GM10266 (cell line): Measurements from ENCODE around the gene IQSEC2.

Source experiments
- DNase-seq: peaks from one replicate; pipeline ENCODE4 v3.0.0; 2012; ENCODE audit errors: extremely low spot score
- TF ChIP-seq, protein P1 (sequence below): IDR thresholded peaks from 2 replicates; pipeline ENCODE4 v1.5.1; 2012; ENCODE audit warnings: mild to moderate bottlenecking, low read depth; ENCODE audit not compliant: control insufficient read depth, insufficient read depth; ENCODE audit errors: missing control alignments

IQSEC2 gene

DNA sequence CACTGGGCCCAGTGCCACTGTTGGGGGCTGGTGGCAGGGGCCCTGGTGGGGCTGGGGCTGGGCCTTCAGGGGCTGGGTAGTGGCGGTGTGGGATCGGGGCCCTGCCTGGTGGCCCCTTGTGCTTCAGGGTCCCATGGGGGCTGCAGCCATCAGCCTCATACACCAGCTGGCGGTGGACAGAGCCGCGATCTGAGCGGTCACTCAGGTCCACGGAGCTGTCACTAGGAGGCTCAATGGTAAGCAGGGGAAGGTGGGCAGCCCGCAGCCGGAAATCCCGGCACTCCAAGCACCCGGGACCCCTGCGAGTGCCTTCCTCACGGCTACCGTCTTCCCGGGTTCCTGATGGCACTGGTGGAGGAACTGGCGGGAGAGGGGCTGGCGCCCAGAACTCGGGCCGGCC lies 30.8 kb downstream of the IQSEC2 start:
- DNase-seq, result no peak
- TF ChIP-seq, protein P1, sequence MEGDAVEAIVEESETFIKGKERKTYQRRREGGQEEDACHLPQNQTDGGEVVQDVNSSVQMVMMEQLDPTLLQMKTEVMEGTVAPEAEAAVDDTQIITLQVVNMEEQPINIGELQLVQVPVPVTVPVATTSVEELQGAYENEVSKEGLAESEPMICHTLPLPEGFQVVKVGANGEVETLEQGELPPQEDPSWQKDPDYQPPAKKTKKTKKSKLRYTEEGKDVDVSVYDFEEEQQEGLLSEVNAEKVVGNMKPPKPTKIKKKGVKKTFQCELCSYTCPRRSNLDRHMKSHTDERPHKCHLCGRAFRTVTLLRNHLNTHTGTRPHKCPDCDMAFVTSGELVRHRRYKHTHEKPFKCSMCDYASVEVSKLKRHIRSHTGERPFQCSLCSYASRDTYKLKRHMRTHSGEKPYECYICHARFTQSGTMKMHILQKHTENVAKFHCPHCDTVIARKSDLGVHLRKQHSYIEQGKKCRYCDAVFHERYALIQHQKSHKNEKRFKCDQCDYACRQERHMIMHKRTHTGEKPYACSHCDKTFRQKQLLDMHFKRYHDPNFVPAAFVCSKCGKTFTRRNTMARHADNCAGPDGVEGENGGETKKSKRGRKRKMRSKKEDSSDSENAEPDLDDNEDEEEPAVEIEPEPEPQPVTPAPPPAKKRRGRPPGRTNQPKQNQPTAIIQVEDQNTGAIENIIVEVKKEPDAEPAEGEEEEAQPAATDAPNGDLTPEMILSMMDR, result no peak

DNA sequence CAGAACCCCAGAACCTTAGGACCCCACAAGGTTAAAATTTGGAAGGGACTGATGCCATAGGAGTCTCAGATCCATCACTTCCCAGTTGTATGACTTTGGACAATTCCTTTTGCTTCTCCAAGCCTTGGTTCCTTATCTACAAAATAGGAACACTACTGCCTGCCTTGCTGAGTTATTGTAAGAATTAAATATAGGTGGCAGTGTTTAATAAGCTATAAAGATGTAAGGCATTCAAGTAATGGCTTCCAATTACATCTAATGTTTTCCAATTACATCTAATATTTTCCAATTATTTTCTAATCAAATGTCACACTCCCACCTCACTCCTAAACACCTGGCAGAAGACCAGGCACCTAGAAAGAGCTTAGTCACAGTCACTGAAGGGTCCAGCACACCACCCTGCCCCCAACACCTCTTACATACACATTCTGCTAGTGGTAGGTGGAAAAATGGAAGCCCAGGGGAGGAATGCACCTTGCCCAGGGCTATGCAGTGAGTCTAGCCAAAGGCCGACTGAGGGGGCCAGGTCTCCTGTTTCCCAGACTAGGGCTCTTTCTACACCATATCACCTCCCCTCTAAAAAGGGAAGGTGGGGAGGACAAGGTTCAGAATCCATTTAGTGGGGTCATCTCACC lies 31.9 kb downstream of the IQSEC2 start:
- TF ChIP-seq, protein P1, result no peak

DNA sequence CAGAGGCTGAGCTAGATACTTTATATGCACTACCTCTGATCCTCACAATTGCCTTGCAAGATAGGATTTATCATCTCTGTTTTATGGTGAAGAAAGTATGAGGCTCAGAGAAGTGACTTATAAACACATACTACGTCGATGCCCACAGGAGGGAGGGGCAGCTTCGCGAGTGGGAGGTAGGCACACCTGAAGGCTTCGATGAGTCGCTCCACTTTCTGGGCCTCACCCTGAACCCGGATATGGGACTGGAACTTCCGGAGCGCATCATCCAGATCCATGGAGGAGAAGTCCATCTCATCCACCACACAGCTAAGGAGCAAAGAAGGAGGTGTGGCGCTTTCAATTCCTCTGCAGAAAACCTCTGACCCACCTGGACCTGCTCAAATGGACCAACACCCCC lies 33.5 kb downstream of the IQSEC2 start:
- no peak for DNase-seq
- TF ChIP-seq, protein P1, result no peak

More for the DNA sequence above, 31.9 kb downstream of the IQSEC2 start:
- no peak for DNase-seq

DNA sequence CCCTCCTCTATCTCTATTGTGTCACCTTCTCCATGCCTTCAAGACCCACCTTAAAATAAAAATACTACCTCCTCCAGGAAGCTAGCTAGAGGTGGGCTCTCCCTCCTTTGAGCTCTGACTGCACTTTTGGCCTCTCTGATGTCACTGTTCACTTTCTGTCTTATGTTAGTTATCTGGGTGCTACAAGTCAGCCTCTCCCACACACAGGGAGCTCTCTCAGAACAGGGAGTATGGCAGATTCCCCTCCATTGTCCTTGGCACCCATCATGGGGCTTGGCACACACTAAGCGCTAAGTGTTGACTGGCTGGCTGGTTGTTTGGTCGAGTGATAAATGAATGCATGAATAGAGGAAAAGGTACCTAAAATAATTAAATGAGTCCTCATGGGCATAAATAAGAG lies 35.2 kb downstream of the IQSEC2 start:
- DNase-seq, result no peak
- TF ChIP-seq, protein P1, result no peak

DNA sequence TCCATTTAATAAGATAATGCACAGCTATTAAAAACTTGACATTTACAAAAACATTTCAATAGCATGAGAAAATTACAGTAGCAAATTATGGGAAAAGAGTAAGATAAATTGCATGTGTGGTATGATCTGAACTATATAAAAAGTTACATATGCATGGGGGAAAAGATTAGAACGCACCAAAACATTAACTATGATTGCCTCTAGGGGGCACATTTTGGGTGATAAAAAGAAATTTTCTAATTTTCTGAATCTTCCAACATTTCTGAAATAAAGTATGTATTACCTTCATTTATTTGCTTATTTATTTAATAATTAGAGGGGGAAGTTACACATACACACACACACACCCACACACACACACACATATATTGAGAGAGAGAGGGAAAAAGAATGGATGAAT lies 36.8 kb downstream of the IQSEC2 start:
- DNase-seq, result no peak
- TF ChIP-seq, protein P1, result no peak

DNA sequence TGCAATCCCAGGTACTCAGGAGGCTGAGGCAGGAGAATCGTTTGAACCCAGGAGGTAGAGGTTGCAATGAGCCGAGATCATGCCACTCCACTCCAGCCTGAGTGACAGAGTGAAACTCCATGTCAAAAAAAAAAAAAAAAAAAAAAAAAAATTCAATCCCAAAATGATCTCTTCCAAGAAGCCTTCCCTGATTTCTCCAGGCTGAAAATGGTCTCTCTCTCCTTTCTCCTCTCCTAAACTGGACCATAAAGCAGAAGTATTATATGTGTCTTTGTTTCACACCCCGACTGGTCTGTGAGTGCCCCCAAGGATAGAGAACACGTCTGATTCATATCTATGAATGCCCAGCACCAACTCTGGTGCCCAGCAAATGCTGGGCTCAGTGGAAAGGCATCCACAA lies 39.1 kb downstream of the IQSEC2 start:
- DNase-seq, result no peak
- TF ChIP-seq, protein P1, result no peak

DNA sequence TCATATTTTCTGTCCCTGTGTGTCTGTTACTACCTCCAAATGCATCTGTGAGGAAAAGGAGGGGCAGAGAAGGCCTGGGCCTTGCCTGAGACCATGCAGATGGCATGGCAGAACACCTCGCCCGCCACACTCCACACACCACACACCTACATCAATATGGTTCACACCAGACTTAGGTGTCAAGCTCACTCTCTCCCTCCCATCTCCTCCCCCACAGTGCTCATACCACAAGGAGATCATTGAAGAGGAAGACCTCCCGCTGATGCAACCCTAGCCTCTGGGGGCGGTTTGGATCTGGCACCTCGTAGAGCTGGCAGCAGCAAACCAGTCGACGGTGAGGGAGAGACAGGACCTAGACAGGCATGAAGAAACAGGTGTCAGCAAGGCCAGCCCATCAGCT lies 39.8 kb downstream of the IQSEC2 start:
- DNase-seq, result no peak
- TF ChIP-seq, protein P1, result no peak
